Measurements from ENCODE around the gene CTPS1. TPM values are rescaled to one million over a fixed set of nuclear protein-coding genes. Genes with fewer than 3 reads are reported as not detected.
A peak's percentile ranks its signal among the peaks of the same experiment; 100 is the strongest.

Gene CTPS1
- total and polyA plus RNA-seq, 2 of the 13 experiments (the other 11 are each of a cell fraction or from before 2014, with no cell fraction given) = 9.6 to 42.8 TPM

DNA sequence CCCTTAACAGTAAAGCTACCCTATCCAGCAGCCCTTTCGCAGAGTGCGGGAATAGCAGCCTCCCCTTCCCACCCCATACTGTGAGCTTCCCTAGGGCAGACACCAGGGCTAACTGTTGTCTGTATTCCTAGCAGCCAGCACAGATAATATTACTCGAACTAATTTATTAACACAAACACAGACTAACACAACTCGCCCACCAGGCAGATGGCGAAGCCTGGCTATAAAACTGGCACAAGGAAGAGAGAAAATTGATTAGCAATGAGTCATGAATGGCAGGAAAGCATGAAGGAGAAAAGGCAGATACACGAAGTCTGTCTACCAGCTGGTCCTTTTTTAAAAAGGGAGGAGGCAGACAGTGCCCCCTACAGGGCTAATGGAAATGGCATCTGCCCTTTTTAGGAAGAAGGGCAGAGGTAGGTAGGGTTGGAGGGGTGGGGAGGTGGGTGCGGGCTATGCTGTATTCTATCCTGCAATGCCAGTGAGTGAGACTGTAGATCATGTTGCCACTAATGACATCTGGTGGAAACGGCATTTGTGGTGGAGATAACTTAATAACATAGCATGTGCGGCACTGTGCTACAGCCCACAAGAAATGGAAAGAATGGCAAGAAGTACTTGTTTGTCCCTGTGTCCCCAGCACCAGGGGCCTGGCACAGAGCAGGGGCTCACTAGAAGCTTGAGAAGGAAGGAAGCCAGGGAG, 30.6 kb upstream of the CTPS1 start (continued):
- TF ChIP-seq, protein P1, sequence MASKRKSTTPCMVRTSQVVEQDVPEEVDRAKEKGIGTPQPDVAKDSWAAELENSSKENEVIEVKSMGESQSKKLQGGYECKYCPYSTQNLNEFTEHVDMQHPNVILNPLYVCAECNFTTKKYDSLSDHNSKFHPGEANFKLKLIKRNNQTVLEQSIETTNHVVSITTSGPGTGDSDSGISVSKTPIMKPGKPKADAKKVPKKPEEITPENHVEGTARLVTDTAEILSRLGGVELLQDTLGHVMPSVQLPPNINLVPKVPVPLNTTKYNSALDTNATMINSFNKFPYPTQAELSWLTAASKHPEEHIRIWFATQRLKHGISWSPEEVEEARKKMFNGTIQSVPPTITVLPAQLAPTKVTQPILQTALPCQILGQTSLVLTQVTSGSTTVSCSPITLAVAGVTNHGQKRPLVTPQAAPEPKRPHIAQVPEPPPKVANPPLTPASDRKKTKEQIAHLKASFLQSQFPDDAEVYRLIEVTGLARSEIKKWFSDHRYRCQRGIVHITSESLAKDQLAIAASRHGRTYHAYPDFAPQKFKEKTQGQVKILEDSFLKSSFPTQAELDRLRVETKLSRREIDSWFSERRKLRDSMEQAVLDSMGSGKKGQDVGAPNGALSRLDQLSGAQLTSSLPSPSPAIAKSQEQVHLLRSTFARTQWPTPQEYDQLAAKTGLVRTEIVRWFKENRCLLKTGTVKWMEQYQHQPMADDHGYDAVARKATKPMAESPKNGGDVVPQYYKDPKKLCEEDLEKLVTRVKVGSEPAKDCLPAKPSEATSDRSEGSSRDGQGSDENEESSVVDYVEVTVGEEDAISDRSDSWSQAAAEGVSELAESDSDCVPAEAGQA (IDR thresholded peaks at IDR 0.05; ENCODE audit: low read depth) = no peak
- TF ChIP-seq, protein P1 (CRISPR knock-in tag; IDR thresholded peaks at IDR 0.05; ENCODE audit: borderline replicate concordance) = no peak
- no peak for TF ChIP-seq PHF8 (CRISPR knock-in tag; IDR thresholded peaks at IDR 0.05)
- TF ChIP-seq ZNF501 (CRISPR knock-in tag; IDR thresholded peaks at IDR 0.05) = 0 out of 2 replicates have a peak, but pooled peaks have one; percentile 32
- no peak for TF ChIP-seq XBP1 (CRISPR knock-in tag; IDR thresholded peaks at IDR 0.05)
- no peak for TF ChIP-seq ZKSCAN8 (CRISPR knock-in tag; IDR thresholded peaks at IDR 0.05; ENCODE audit: borderline replicate concordance)
- TF ChIP-seq WIZ (CRISPR knock-in tag; IDR thresholded peaks at IDR 0.05) = no peak
- TF ChIP-seq SRF (IDR thresholded peaks at IDR 0.05; ENCODE audit: low read depth, low read length) = peak; percentile 98
- TF ChIP-seq BCL6 (CRISPR knock-in tag; IDR thresholded peaks at IDR 0.05) = 0 out of 2 replicates have a peak, but pooled peaks have one; percentile 17
- TF ChIP-seq SRSF4 (IDR thresholded peaks at IDR 0.05; ENCODE audit: low read depth, low read length, poor library complexity, severe bottlenecking) = no peak
- peak; percentile 71 for TF ChIP-seq FOSL2 (CRISPR knock-in tag; IDR thresholded peaks at IDR 0.05)
- TF ChIP-seq, protein P2, sequence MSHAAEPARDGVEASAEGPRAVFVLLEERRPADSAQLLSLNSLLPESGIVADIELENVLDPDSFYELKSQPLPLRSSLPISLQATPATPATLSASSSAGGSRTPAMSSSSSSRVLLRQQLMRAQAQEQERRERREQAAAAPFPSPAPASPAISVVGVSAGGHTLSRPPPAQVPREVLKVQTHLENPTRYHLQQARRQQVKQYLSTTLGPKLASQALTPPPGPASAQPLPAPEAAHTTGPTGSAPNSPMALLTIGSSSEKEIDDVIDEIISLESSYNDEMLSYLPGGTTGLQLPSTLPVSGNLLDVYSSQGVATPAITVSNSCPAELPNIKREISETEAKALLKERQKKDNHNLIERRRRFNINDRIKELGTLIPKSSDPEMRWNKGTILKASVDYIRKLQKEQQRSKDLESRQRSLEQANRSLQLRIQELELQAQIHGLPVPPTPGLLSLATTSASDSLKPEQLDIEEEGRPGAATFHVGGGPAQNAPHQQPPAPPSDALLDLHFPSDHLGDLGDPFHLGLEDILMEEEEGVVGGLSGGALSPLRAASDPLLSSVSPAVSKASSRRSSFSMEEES (CRISPR knock-in tag; IDR thresholded peaks at IDR 0.05) = no peak
- TF ChIP-seq HDAC1 (CRISPR knock-in tag; IDR thresholded peaks at IDR 0.05) = peak; percentile 43; the same call in 1 of the 2 replicates
- no peak for TF ChIP-seq ZNF629 (CRISPR knock-in tag; conservative IDR thresholded peaks at IDR 0.05)
- TF ChIP-seq SMC3 (IDR thresholded peaks at IDR 0.05; ENCODE audit: low read length) = peak; percentile 90
